ENCODE results near the gene FADS2. TPM values are rescaled to one million over a fixed set of nuclear protein-coding genes. Genes with fewer than 3 reads are reported as not detected.

Gene FADS2
- total RNA-seq, 4 donors from 2014 or later = 2.7 to 28.8 (median 3.9) TPM

GRCh38 chr11:61846362-61847020 lies 18.4 kb downstream of the FADS2 start:
- intact Hi-C loops (cut with DNase I; ENCODE audit: low total_unique reads) = no loop called here
- Histone ChIP-seq H3K27me3 (no peaks in the 10 kb centered on the region), H3K36me3 (no peaks in the 10 kb centered on the region), H3K27ac (no peak overlapping the region), H3K9me3 (no peaks in the 10 kb centered on the region), H3K4me3 (no peak overlapping the region), H3K4me1 (no peaks in the 10 kb centered on the region)
- in situ Hi-C loops (cut with MboI; ENCODE audit: low pct_ligation_motif_present in 1 of 4, low pct_unique_long_range_greater_than_20kb in 1 of 4, low sequenced_read_pairs in 3 of 4) = no loop called here
- no peak for DNase-seq
- WGBS, 2 donors (ENCODE audit: low coverage in 1 of 2) = 83 to 87% methylated on average over 2 to 10 of the region's 10 CpGs
- TF ChIP-seq EP300 (IDR thresholded peaks at IDR 0.05; ENCODE audit: low read depth) (no peak), POLR2A (IDR thresholded peaks at IDR 0.05) (no peak), CTCF (IDR thresholded peaks at IDR 0.05) (no peak), POLR2AphosphoS5 (IDR thresholded peaks at IDR 0.05) (no peak)

- Histone ChIP-seq H3K4me3 (no peak overlapping the region), H3K4me1 (no peaks in the 10 kb centered on the region), H3K9me3 (no peaks in the 10 kb centered on the region), H3K27ac (no peak overlapping the region), H3K36me3 (no peaks in the 10 kb centered on the region), H3K27me3 (no peaks in the 10 kb centered on the region)
- intact Hi-C loops (cut with DNase I; ENCODE audit: low total_unique reads) = no loop called here
- WGBS, 2 donors (ENCODE audit: low coverage in 1 of 2) = 91 to 92% methylated on average over 4 to 18 of the region's 18 CpGs
- in situ Hi-C loops (cut with MboI; ENCODE audit: low pct_ligation_motif_present in 1 of 4, low pct_unique_long_range_greater_than_20kb in 1 of 4, low sequenced_read_pairs in 3 of 4) = no loop called here
- DNase-seq = no peak
- TF ChIP-seq CTCF (IDR thresholded peaks at IDR 0.05) = no peak
- no peak for TF ChIP-seq POLR2AphosphoS5 (IDR thresholded peaks at IDR 0.05)
- TF ChIP-seq EP300 (IDR thresholded peaks at IDR 0.05; ENCODE audit: low read depth) = no peak
- TF ChIP-seq POLR2A (IDR thresholded peaks at IDR 0.05) = no peak
Measured at GRCh38 chr11:61847914-61848581, 19.9 kb downstream of the FADS2 start.

- no peak overlapping the region for H3K27ac ChIP-seq
- DNase-seq = no peak
- H3K36me3 ChIP-seq = no peaks in the 10 kb centered on the region
- in situ Hi-C loops (cut with MboI; ENCODE audit: low pct_ligation_motif_present in 1 of 4, low pct_unique_long_range_greater_than_20kb in 1 of 4, low sequenced_read_pairs in 3 of 4) = no loop called here
- H3K4me1 ChIP-seq = no peaks in the 10 kb centered on the region
- H3K27me3 ChIP-seq = no peaks in the 10 kb centered on the region
- WGBS, 2 donors (ENCODE audit: low coverage in 1 of 2) = 88 to 90% methylated on average over 6 to 9 of the region's 9 CpGs
- intact Hi-C loops (cut with DNase I; ENCODE audit: low total_unique reads) = no loop called here
- TF ChIP-seq POLR2A (IDR thresholded peaks at IDR 0.05) (no peak), EP300 (IDR thresholded peaks at IDR 0.05; ENCODE audit: low read depth) (no peak), POLR2AphosphoS5 (IDR thresholded peaks at IDR 0.05) (no peak), CTCF (IDR thresholded peaks at IDR 0.05) (no peak)
- no peak overlapping the region for H3K4me3 ChIP-seq
- H3K9me3 ChIP-seq = no peaks in the 10 kb centered on the region
Measured at GRCh38 chr11:61848631-61849030, 20.5 kb downstream of the FADS2 start.

- Histone ChIP-seq H3K27ac (no peak overlapping the region), H3K27me3 (no peaks in the 10 kb centered on the region), H3K9me3 (no peaks in the 10 kb centered on the region), H3K36me3 (no peaks in the 10 kb centered on the region), H3K4me1 (no peaks in the 10 kb centered on the region), H3K4me3 (no peak overlapping the region)
- DNase-seq = no peak
- in situ Hi-C loops (cut with MboI; ENCODE audit: low pct_ligation_motif_present in 1 of 4, low pct_unique_long_range_greater_than_20kb in 1 of 4, low sequenced_read_pairs in 3 of 4) (loop anchor here in 2 of 4 donors (25.0 kb wide), 1 partner anchor 462 kb away; no protein-coding TSS in a partner anchor), intact Hi-C loops (cut with DNase I; ENCODE audit: low total_unique reads) (no loop called here)
- TF ChIP-seq EP300 (IDR thresholded peaks at IDR 0.05; ENCODE audit: low read depth) (no peak), POLR2A (IDR thresholded peaks at IDR 0.05) (no peak), POLR2AphosphoS5 (IDR thresholded peaks at IDR 0.05) (no peak), CTCF (IDR thresholded peaks at IDR 0.05) (no peak)
- 33 to 62% methylated on average over 1 to 7 of the region's 7 CpGs for WGBS, 2 donors (ENCODE audit: low coverage in 1 of 2)
Measured at GRCh38 chr11:61850687-61851086, 22.6 kb downstream of the FADS2 start.

All from transverse colon (tissue), 4 donors.